GM10847 (cell line): ENCODE measurements around the gene B3GNT8.

ENCODE experiments used
- POLR2A ChIP-seq: IDR thresholded peaks from 2 replicates; pipeline ENCODE4 v1.6.1; 2011; ENCODE audit not compliant: insufficient read length; ENCODE audit errors: extremely low read depth

The B3GNT8 gene, protein sequence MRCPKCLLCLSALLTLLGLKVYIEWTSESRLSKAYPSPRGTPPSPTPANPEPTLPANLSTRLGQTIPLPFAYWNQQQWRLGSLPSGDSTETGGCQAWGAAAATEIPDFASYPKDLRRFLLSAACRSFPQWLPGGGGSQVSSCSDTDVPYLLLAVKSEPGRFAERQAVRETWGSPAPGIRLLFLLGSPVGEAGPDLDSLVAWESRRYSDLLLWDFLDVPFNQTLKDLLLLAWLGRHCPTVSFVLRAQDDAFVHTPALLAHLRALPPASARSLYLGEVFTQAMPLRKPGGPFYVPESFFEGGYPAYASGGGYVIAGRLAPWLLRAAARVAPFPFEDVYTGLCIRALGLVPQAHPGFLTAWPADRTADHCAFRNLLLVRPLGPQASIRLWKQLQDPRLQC

DNA sequence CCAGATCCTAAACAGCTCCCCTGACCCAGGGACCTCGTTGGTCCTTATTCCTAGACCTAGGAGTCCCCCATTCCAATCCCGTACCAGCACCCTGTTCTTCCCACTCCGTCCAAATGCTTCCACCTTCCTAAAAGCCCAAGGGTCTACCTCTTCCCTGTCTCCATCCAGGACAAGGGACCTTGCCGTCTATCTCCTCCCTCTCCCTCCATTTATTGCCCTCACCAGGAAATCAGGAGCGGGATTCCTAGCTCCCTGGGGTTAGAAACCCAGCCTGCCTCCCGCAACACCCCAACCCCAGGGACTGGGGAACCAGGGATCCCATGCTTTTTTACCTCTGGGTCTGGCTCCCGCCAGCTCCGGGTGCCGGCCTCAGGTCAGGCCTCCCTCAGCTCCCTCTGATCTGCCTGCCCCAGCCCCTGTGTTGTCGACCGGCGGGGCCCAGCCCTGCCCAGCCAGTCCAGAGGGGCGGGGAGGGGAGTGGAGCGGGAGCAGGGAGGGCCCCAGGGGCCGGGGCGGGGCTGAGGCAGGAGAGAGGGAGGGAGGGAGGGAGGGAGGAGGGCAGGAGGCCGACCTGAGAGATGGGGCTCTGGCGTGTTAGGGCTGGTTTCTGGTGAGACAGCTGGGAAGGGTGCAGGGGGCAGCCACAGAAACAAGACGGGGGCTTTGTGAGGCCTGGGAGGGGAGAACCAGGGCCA lies at the start of gene B3GNT8:
Gene B3GNT8, minus strand, starts transcription at position 423 of the 695 bp plus-strand sequence. CDS start 596 bp downstream, outside the sequence.
- TF ChIP-seq POLR2A, result no peak

DNA sequence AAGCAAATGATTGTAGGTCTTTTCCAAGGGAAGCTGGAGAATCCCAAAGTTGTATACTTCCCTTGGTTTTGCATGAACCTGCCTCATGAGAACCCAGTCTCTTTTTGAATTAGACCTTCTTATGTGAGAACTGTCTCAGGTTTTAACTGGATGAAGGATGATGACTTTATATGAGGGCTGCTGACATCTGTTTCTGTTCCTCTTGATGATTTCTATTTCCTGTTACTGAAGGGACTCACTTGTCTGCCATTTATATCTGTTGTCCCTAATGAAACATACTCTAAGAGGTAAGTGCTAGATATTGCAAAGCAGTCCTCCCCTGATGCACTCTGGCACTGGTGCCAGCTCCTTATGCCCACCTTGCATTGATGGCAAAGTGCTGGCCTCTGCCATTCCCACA lies 49.4 kb upstream of the B3GNT8 start:
- TF ChIP-seq POLR2A, result no peak

DNA sequence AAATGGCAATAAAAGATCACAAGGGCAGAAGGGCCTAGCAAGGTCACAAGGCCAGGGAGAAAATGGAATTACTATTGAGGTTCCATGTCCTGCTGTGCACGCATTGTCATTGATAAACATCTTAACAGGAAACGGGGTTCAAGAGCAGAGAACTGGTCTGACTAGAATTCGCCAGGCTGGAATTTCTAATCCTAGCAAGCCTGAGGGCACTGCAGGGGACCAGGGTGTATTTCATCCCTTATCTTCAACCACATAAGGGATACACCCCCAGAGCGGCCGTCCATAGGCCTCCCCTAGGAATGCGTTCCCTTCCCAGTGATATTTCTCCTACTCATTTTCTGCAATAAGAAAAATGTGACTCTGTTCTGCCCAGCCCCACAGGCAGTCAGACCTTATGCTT lies 35.3 kb upstream of the B3GNT8 start:
- no peak for TF ChIP-seq POLR2A

DNA sequence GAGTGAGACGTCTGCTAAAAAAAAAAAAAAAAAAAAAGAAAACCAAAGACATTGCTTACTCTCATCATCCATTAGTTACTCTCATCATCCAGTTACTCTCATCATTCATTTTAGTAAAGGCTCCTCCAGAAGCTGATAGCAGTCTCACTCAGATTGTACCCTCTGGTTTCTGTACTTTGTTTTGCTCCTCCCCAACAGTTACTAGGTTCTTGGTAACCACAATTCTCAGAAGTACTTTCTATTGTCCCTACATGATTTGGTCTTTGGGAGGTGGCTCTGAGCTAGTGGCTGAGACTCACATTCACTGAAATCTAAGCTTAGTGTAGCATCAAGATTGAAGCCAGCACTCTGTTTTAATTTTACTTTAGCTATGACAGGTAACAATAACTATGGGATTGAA lies 30.1 kb upstream of the B3GNT8 start:
- TF ChIP-seq POLR2A, result no peak

DNA sequence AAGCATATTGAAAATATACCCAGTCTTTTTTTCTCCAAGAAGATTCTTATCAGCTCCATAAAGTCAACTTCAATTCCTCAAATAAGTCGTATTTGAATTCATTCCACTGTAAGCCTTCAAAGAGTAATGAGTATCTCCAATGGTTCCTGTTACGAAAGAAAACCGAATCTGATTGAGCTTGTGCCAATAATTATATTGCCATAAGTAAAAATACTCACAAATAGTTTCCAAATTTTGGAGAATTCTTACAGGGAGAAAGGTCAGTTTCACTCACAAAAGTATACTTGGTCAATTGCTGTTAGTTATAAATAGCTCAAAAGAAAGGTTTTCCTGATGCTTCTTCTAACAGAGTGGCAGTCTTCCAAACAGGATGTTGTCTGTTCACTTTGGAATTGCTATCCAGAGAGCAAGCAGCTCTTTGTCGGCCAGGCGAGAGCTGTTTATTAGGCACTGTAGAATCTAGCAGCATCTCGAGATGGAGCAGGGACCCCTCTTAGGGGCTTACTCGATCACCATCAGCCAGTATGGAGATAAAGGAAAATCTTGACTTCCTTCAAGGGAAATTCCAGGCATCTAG lies 29.3 kb upstream of the B3GNT8 start:
- TF ChIP-seq POLR2A, result no peak

DNA sequence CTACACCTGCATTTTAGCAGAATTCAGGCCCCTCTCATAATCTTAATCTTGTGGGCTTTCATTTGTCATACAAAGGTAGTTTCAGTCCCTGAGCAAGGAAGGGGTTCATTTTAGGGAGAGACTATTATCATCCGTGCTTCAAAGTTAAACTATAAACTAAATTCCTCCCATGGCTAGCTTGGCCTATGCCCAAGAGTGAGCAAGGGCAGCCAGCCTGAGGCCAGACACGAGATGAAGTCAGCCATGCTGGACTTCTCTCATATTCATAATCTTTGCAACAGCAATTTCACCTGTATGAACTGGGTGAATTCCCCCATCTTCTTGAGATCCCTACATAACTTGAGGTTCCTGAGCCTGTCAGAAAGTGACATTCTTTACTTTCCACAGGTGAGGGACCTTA lies 28.8 kb upstream of the B3GNT8 start:
- no peak for TF ChIP-seq POLR2A

DNA sequence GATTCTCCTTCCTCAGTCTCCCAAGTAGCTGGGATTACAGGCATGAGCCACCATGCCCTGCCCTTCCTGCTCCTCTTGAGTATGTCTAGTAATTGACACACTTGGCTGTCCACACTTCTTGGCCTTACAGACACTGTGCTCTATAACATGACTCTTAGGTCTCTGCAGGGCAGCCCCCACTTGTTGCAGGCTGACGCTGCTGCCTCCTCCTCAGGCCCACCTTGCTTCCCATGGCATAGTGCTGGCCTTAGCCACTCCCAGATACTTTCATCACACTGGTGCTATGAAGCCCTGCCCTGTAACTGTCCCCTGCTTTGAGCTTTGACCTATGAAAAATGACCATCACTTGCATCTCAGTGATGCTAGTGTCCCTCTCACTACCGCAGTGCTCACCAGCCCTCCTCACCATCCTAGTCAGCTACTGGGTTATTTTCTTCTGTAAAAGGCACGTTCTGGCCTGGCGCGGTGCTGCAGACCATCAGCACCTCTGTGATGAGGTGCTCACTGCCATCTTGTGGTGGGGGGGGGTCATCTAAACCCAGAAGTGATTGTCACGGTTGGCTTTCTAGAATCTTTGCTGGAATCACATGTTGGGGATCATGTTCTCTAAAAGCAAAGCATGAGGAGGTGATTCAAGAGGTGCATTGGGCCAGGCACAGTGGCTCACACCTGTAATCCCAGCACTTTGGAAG lies 25.6 kb upstream of the B3GNT8 start:
- TF ChIP-seq POLR2A, result no peak

DNA sequence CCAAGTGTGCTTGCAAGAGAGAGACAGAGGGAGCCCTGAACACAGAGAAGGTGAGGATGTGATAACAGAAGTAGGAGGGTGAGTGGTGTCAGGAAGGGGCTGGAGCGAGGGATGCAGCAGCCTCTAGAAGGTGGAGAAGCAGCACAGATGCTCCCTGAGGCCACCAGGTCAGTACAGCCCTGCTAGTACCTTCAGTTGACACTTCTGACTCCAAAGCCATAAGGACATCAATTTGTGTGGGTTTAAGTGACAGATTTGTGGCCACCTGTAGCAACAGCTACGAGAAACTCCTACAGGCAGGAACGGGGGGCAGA lies 22.6 kb upstream of the B3GNT8 start:
- no peak for TF ChIP-seq POLR2A

DNA sequence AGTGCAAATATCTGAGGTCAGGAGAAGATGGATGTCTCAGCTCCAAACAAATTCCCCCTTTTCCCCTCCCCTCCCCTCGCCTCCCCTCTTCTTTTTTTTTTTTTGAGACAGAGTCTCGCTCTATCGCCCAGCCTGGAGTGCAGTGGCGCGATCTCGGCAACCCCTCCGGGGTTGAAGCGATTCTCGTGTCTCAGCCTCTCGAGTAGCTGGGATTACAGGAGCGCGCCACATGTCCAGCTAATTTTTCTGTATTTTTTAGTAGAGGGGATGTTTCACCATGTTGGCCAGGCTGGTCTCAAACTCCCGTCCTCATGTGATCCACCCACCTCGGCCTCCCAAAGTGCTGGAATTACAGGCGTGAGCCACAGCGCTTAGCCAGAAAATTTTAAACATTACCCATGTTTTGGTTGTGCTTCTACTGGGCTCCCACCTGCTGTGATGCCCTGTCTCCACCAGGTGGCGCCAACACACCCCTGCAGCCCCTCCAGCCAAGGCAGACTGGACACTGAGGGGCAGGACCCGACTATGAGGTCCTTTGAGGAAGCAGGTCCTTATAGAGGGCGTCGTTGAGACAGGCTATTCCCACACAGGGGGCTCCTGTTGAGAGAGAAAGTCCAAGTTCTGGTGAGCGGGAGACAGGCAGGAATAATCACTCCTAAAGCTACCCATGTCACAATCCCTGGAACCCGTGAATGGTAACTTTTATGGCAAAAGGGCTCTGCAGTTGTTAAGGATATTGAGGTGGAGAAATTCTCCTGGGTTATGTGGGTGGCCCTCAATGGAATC lies 22.1 kb upstream of the B3GNT8 start:
- no peak for TF ChIP-seq POLR2A

DNA sequence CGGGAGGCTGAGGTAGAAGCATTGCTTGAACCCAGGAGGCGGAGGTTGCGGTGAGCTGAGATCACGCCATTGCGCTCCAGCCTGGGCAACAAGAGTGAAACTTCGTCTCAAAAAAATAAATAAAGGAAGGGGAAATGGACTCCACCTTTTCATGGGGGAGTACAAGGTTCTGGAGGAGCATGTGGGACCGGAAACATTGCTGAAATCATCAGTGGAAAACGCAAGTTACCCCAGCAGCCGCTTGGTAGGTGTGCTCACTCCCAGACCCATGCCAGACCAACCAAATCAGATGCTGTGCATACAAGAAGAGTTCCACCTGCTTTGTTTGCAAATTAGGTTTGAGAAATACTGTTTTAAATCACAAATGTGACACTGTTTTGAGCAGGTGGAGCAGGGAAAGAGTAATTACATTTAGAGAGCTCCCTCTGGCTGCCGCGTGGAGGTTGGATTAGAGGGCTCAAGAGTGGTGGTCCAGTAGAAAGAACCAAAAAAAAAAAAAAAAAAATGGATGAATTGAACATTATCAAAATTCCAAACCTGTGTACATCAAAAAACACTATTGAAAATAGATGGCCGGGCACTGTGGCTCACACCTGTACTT lies 20.7 kb upstream of the B3GNT8 start:
- no peak for TF ChIP-seq POLR2A

DNA sequence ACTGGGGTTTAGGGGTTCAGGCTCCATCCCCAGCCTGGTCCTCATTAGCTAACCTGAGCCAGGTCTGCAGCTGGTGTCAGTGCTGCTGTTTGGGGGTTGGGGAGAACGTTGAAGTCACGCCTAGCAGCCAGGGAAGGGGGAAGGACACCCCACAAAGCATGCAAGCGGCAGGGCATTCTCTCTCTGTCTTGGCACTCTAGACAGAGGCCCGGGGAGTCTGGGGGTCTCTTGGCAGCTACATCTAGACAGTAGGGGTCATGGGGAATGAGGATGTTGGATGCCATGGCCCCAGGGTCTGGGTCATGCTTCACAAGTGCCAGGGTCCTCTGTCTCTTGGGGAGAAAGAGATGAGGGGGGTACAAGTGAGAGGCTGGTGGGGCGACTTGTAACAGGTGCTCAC lies 18.4 kb upstream of the B3GNT8 start:
- TF ChIP-seq POLR2A, result no peak

DNA sequence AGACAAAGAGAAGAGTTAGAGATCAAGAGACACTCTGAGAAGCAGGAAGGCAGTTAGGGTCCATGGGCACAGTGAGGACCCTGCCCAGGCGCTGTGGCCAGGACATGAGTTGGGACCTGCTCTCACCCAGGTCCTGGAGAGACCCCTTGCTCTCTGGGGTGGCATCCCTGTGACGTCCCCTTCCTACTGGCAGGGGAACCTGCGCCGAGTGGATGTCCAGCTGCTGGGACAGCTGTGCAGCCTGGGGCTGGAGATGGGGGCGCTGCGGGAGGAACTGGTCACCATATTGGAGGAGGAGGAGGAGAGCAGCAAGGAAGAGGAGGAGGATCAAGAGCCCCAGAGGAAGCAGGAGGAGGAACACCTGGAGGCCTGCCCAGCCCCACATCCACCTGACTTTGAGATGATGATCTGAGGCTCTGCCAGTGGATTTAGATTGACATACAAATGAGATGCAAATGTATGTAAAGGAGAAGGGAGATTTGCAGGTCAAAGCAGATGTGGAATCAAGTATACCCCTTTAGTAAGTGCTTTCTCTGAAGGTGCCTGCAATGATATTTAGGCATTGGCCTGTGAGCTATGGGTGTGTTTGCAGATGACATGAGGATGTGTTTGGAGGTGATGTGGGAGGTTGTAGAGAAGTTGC lies 16.8 kb upstream of the B3GNT8 start:
- TF ChIP-seq POLR2A, result no peak

DNA sequence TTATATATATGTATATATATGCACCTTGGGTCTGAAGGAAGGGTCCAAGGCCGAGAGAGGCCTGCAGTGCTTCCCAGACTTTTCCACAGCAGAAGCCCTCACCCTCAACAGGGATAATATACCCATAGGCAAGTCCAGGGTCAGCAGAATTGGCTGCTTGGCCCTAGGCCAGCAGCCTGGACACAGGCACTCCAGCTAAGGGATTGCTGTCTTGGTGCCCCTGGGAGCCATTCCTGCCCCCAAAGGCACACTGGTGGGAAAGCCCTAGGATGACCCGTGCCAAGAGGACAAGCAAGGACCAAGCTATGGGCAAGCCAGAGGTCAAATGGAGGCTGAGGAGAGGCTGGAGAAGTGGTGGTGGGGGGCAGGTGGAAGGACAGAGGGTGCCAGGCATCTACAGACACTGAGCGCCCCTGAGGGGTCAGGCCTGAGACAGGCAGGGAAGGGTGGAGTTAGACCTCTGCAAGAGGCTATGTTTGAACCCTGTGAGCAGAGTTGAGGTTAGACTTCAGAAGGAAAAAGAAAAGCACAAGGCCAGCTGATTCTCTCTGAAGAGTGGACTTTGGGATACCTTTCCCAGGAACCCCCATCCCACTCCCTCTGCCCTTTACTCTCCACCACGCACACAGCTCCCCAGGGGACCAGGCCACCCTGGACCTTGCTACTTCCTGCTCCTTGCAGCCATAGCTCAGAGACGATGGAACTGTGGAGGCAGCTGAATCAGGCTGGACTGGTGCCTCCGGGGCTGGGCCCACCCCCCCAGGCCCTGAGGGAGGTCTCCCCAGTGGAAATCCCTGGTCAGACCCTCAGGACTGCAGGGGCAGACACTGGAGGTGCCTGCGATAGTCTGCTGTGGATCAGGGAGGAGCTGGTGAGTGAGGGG lies 15.5 kb upstream of the B3GNT8 start, which contains the start of gene ERICH4:
Gene ERICH4, plus strand, starts transcription at position 684 of the 883 bp plus-strand sequence. Its CDS starts 14 bp downstream, at position 698.
- TF ChIP-seq POLR2A, result no peak
